ENCODE measurements around the gene FOXI1.
"Not testable (repeated sequence)": the region's sequence is repeated elsewhere in the genome, so short reads cannot be mapped to it uniquely, and the experiment has no call there.

DNA sequence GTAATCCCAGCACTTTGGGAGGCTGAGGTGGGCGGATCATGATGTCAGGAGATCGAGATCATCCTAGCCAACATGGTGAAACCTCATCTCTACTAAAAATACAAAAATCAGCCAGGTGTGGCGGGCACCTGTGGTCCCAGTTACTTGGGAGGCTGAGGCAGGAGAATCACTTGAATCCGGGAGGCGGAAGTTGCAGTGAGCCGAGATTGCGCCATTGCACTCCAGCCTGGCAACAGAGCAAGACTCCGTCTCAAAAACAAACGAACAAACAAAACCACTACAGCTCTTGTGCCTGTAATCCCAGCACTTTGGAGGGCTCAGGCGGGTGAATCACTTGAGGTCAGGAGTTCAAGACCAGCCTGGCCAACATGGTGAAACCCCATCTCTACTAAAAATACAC is 11.4 kb upstream of the FOXI1 start:
- TF ChIP-seq, protein P1, sequence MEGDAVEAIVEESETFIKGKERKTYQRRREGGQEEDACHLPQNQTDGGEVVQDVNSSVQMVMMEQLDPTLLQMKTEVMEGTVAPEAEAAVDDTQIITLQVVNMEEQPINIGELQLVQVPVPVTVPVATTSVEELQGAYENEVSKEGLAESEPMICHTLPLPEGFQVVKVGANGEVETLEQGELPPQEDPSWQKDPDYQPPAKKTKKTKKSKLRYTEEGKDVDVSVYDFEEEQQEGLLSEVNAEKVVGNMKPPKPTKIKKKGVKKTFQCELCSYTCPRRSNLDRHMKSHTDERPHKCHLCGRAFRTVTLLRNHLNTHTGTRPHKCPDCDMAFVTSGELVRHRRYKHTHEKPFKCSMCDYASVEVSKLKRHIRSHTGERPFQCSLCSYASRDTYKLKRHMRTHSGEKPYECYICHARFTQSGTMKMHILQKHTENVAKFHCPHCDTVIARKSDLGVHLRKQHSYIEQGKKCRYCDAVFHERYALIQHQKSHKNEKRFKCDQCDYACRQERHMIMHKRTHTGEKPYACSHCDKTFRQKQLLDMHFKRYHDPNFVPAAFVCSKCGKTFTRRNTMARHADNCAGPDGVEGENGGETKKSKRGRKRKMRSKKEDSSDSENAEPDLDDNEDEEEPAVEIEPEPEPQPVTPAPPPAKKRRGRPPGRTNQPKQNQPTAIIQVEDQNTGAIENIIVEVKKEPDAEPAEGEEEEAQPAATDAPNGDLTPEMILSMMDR (IDR thresholded peaks at IDR 0.05): not testable (repeated sequence)
- not testable (repeated sequence) for TF ChIP-seq POLR2AphosphoS5 (IDR thresholded peaks at IDR 0.05)
